Loucy (cell line): Measurements from ENCODE around the gene FRMD4A.

Experiments used
- H2AFZ ChIP-seq: fragments of 200-600 bp; sonication (generic); 2 replicates; pipeline ENCODE4 v1.6.0; 2016; ENCODE audit warnings: antibody characterized with exemption, mild to moderate bottlenecking, low read length, moderate library complexity
- H3F3A ChIP-seq: fragments of 200-600 bp; 2 replicates; pipeline ENCODE4 v1.6.0; 2016; ENCODE audit warnings: antibody characterized with exemption, low read depth, mild to moderate bottlenecking
- H3K27me3 ChIP-seq: fragments of 200-600 bp; sonication (generic); 2 replicates; pipeline ENCODE4 v1.6.1; 2014; ENCODE audit warnings: low read length, mild to moderate bottlenecking; ENCODE audit not compliant: insufficient read depth, poor library complexity, severe bottlenecking
- H3K36me3 ChIP-seq: fragments of 200-600 bp; sonication (generic); 2 replicates; pipeline ENCODE4 v1.6.1; 2016; ENCODE audit warnings: low read length; ENCODE audit not compliant: insufficient read depth
- H3K4me1 ChIP-seq: fragments of 200-600 bp; sonication (generic); 2 replicates; pipeline ENCODE4 v1.5.1; 2014; ENCODE audit warnings: low read length, mild to moderate bottlenecking; ENCODE audit not compliant: insufficient read depth, poor library complexity, severe bottlenecking
- H3K4me2 ChIP-seq: fragments of 200-600 bp; sonication (generic); 2 replicates; pipeline ENCODE4 v1.6.0; 2014; ENCODE audit warnings: antibody characterized with exemption, low read length, low read depth, mild to moderate bottlenecking; ENCODE audit not compliant: poor library complexity, severe bottlenecking
- H3K4me3 ChIP-seq: fragments of 200-600 bp; sonication (generic); 2 replicates; pipeline ENCODE4 v1.5.1; 2014; ENCODE audit warnings: low read length, mild to moderate bottlenecking, mixed read lengths; ENCODE audit not compliant: poor library complexity, severe bottlenecking
- H3K79me2 ChIP-seq: fragments of 200-600 bp; sonication (generic); 2 replicates; pipeline ENCODE4 v1.6.1; 2014; ENCODE audit warnings: low read length; ENCODE audit not compliant: insufficient read depth
- H3K9ac ChIP-seq: fragments of 200-600 bp; sonication (generic); 2 replicates; pipeline ENCODE4 v1.6.0; 2014; ENCODE audit warnings: mild to moderate bottlenecking, low read depth, low read length, moderate library complexity; ENCODE audit not compliant: poor library complexity, severe bottlenecking
- H3K9me2 ChIP-seq: fragments of 200-600 bp; sonication (generic); replicated peaks from 2 replicates; pipeline ENCODE4 v1.6.1; 2016; ENCODE audit warnings: low read depth, low read length, mixed read lengths
- H3K9me3 ChIP-seq: fragments of 200-600 bp; sonication (generic); 2 replicates; pipeline ENCODE4 v1.6.1; 2014; ENCODE audit warnings: mild to moderate bottlenecking, antibody characterized with exemption, low read length, low read depth; ENCODE audit not compliant: insufficient read depth
- H4K20me1 ChIP-seq: fragments of 200-600 bp; sonication (generic); 2 replicates; pipeline ENCODE4 v1.6.0; 2014; ENCODE audit warnings: antibody characterized with exemption, low read length, mild to moderate bottlenecking; ENCODE audit not compliant: insufficient read depth, poor library complexity, severe bottlenecking
- CTCF ChIP-seq: fragments of 200-600 bp; sonication (generic); conservative IDR thresholded peaks from 2 replicates; pipeline ENCODE4 v1.5.1; 2014; ENCODE audit warnings: mild to moderate bottlenecking, antibody characterized with exemption, low read length
- EZH2phosphoT487 ChIP-seq: fragments of 200-600 bp; IDR thresholded peaks from 2 replicates; pipeline ENCODE4 v1.6.1; 2018; ENCODE audit warnings: antibody characterized with exemption, mild to moderate bottlenecking, moderate library complexity, borderline replicate concordance

Gene FRMD4A

GRCh38 chr10:14089556-14090292 is 241.0 kb downstream of the FRMD4A start:
- Histone ChIP-seq H3K36me3 (no peaks in the 10 kb centered on the region), H3K4me1 (no peaks in the 10 kb centered on the region), H2AFZ (no peak overlapping the region), H3K27me3 (no peaks in the 10 kb centered on the region), H4K20me1 (no peaks in the 10 kb centered on the region), H3K9me3 (no peaks in the 10 kb centered on the region), H3K4me2 (no peak overlapping the region), H3K79me2 (no peaks in the 10 kb centered on the region), H3K4me3 (no peak overlapping the region), H3F3A (no peaks in the 10 kb centered on the region), H3K9ac (no peak overlapping the region), H3K9me2 (no peaks in the 10 kb centered on the region)
- TF ChIP-seq EZH2phosphoT487 (no peak), CTCF (no peak)

- no peaks in the 10 kb centered on the region for H3F3A ChIP-seq
Observed at GRCh38 chr10:14087566-14087965, 243.2 kb downstream of the FRMD4A start.

GRCh38 chr10:14086596-14086995 is 244.1 kb downstream of the FRMD4A start:
- H4K20me1 ChIP-seq = no peaks in the 10 kb centered on the region

More at GRCh38 chr10:14087566-14087965, 243.2 kb downstream of the FRMD4A start:
- Histone ChIP-seq H3K9me3 (no peaks in the 10 kb centered on the region), H3K4me2 (no peak overlapping the region), H3K36me3 (no peaks in the 10 kb centered on the region), H3K79me2 (no peaks in the 10 kb centered on the region), H3K27me3 (no peaks in the 10 kb centered on the region), H3K4me3 (no peak overlapping the region), H4K20me1 (no peaks in the 10 kb centered on the region), H3K4me1 (no peaks in the 10 kb centered on the region), H3K9ac (no peak overlapping the region), H3K9me2 (no peaks in the 10 kb centered on the region), H2AFZ (no peak overlapping the region)
- TF ChIP-seq EZH2phosphoT487 = no peak
- no peak for TF ChIP-seq CTCF

More at GRCh38 chr10:14086596-14086995, 244.1 kb downstream of the FRMD4A start:
- no peaks in the 10 kb centered on the region for H3F3A ChIP-seq
- no peaks in the 10 kb centered on the region for H3K9me3 ChIP-seq
- H3K9ac ChIP-seq = no peak overlapping the region
- no peaks in the 10 kb centered on the region for H3K36me3 ChIP-seq
- H3K9me2 ChIP-seq = no peaks in the 10 kb centered on the region
- no peak overlapping the region for H3K4me2 ChIP-seq
- no peaks in the 10 kb centered on the region for H3K4me1 ChIP-seq
- H3K27me3 ChIP-seq = no peaks in the 10 kb centered on the region
- H2AFZ ChIP-seq = no peak overlapping the region
- no peak overlapping the region for H3K4me3 ChIP-seq
- TF ChIP-seq EZH2phosphoT487 = no peak
- TF ChIP-seq CTCF = no peak
- H3K79me2 ChIP-seq = no peaks in the 10 kb centered on the region
